ENCODE measurements around the gene SPSB3.

SPSB3 gene

GRCh38 chr16:1821861-1822611 is 39.7 kb upstream of the SPSB3 start:
- Histone ChIP-seq H3K9ac (ENCODE audit: low read depth, low read length) (no peak overlapping the region), H3K9me3 (ENCODE audit: control insufficient read depth, insufficient read depth, low read length) (no peaks in the 10 kb centered on the region)

GRCh38 chr16:1820946-1821290 is 38.5 kb upstream of the SPSB3 start:
- H3K9ac ChIP-seq (ENCODE audit: low read depth, low read length): no peak overlapping the region
- H3K4me3 ChIP-seq (ENCODE audit: low read depth, low read length): no peak overlapping the region

More at GRCh38 chr16:1821861-1822611, 39.7 kb upstream of the SPSB3 start:
- Histone ChIP-seq H3K36me3 (ENCODE audit: control insufficient read depth, insufficient read depth, low read length) (peaks cover 4% of the 10 kb centered on the region), H3K4me1 (ENCODE audit: control insufficient read depth, insufficient read depth, low read length) (no peaks in the 10 kb centered on the region), H3K27me3 (ENCODE audit: control insufficient read depth, insufficient read depth, low read length) (peaks cover 5% of the 10 kb centered on the region), H3K4me3 (ENCODE audit: low read depth, low read length) (no peak overlapping the region)

GRCh38 chr16:1820096-1820945 is 38.0 kb upstream of the SPSB3 start:
- H3K36me3 ChIP-seq (ENCODE audit: control insufficient read depth, insufficient read depth, low read length): peaks cover 10% of the 10 kb centered on the region
- no peak overlapping the region for H3K4me3 ChIP-seq (ENCODE audit: low read depth, low read length)
- peaks cover 3% of the 10 kb centered on the region for H3K27me3 ChIP-seq (ENCODE audit: control insufficient read depth, insufficient read depth, low read length)
- H3K9ac ChIP-seq (ENCODE audit: low read depth, low read length): no peak overlapping the region
- no peaks in the 10 kb centered on the region for H3K9me3 ChIP-seq (ENCODE audit: control insufficient read depth, insufficient read depth, low read length)
- no peaks in the 10 kb centered on the region for H3K4me1 ChIP-seq (ENCODE audit: control insufficient read depth, insufficient read depth, low read length)

More at GRCh38 chr16:1820946-1821290, 38.5 kb upstream of the SPSB3 start:
- Histone ChIP-seq H3K36me3 (ENCODE audit: control insufficient read depth, insufficient read depth, low read length) (peaks cover 10% of the 10 kb centered on the region), H3K27me3 (ENCODE audit: control insufficient read depth, insufficient read depth, low read length) (peaks cover 5% of the 10 kb centered on the region), H3K9me3 (ENCODE audit: control insufficient read depth, insufficient read depth, low read length) (no peaks in the 10 kb centered on the region), H3K4me1 (ENCODE audit: control insufficient read depth, insufficient read depth, low read length) (no peaks in the 10 kb centered on the region)

GRCh38 chr16:1819611-1820010 is 37.2 kb upstream of the SPSB3 start:
- H3K36me3 ChIP-seq (ENCODE audit: control insufficient read depth, insufficient read depth, low read length): peaks cover 10% of the 10 kb centered on the region
- no peaks in the 10 kb centered on the region for H3K9me3 ChIP-seq (ENCODE audit: control insufficient read depth, insufficient read depth, low read length)
- H3K4me3 ChIP-seq (ENCODE audit: low read depth, low read length): no peak overlapping the region
- H3K9ac ChIP-seq (ENCODE audit: low read depth, low read length): no peak overlapping the region
- H3K4me1 ChIP-seq (ENCODE audit: control insufficient read depth, insufficient read depth, low read length): no peaks in the 10 kb centered on the region
- no peaks in the 10 kb centered on the region for H3K27me3 ChIP-seq (ENCODE audit: control insufficient read depth, insufficient read depth, low read length)

GRCh38 chr16:1818873-1819525 is 36.6 kb upstream of the SPSB3 start:
- H3K36me3 ChIP-seq (ENCODE audit: control insufficient read depth, insufficient read depth, low read length): peaks cover 10% of the 10 kb centered on the region
- no peaks in the 10 kb centered on the region for H3K9me3 ChIP-seq (ENCODE audit: control insufficient read depth, insufficient read depth, low read length)
- no peaks in the 10 kb centered on the region for H3K4me1 ChIP-seq (ENCODE audit: control insufficient read depth, insufficient read depth, low read length)
- no peaks in the 10 kb centered on the region for H3K27me3 ChIP-seq (ENCODE audit: control insufficient read depth, insufficient read depth, low read length)
- no peak overlapping the region for H3K9ac ChIP-seq (ENCODE audit: low read depth, low read length)
- no peak overlapping the region for H3K4me3 ChIP-seq (ENCODE audit: low read depth, low read length)

GRCh38 chr16:1818204-1818872 is 36.0 kb upstream of the SPSB3 start:
- peaks cover 10% of the 10 kb centered on the region for H3K36me3 ChIP-seq (ENCODE audit: control insufficient read depth, insufficient read depth, low read length)

GRCh38 chr16:1817716-1818115 is 35.3 kb upstream of the SPSB3 start:
- Histone ChIP-seq H3K9me3 (ENCODE audit: control insufficient read depth, insufficient read depth, low read length) (no peaks in the 10 kb centered on the region), H3K4me3 (ENCODE audit: low read depth, low read length) (no peak overlapping the region), H3K4me1 (ENCODE audit: control insufficient read depth, insufficient read depth, low read length) (no peaks in the 10 kb centered on the region), H3K27me3 (ENCODE audit: control insufficient read depth, insufficient read depth, low read length) (no peaks in the 10 kb centered on the region), H3K36me3 (ENCODE audit: control insufficient read depth, insufficient read depth, low read length) (peaks cover 10% of the 10 kb centered on the region), H3K9ac (ENCODE audit: low read depth, low read length) (no peak overlapping the region)

More at GRCh38 chr16:1818204-1818872, 36.0 kb upstream of the SPSB3 start:
- Histone ChIP-seq H3K4me3 (ENCODE audit: low read depth, low read length) (no peak overlapping the region), H3K9ac (ENCODE audit: low read depth, low read length) (no peak overlapping the region), H3K4me1 (ENCODE audit: control insufficient read depth, insufficient read depth, low read length) (no peaks in the 10 kb centered on the region), H3K9me3 (ENCODE audit: control insufficient read depth, insufficient read depth, low read length) (no peaks in the 10 kb centered on the region), H3K27me3 (ENCODE audit: control insufficient read depth, insufficient read depth, low read length) (no peaks in the 10 kb centered on the region)

GRCh38 chr16:1817276-1817589 is 34.9 kb upstream of the SPSB3 start:
- H3K36me3 ChIP-seq (ENCODE audit: control insufficient read depth, insufficient read depth, low read length): peaks cover 10% of the 10 kb centered on the region
- H3K27me3 ChIP-seq (ENCODE audit: control insufficient read depth, insufficient read depth, low read length): no peaks in the 10 kb centered on the region
- no peaks in the 10 kb centered on the region for H3K9me3 ChIP-seq (ENCODE audit: control insufficient read depth, insufficient read depth, low read length)
- H3K4me1 ChIP-seq (ENCODE audit: control insufficient read depth, insufficient read depth, low read length): no peaks in the 10 kb centered on the region
- H3K4me3 ChIP-seq (ENCODE audit: low read depth, low read length): no peak overlapping the region
- H3K9ac ChIP-seq (ENCODE audit: low read depth, low read length): no peak overlapping the region

GRCh38 chr16:1816396-1817275 is 34.3 kb upstream of the SPSB3 start:
- Histone ChIP-seq H3K9me3 (ENCODE audit: control insufficient read depth, insufficient read depth, low read length) (no peaks in the 10 kb centered on the region), H3K4me3 (ENCODE audit: low read depth, low read length) (no peak overlapping the region), H3K9ac (ENCODE audit: low read depth, low read length) (no peak overlapping the region), H3K36me3 (ENCODE audit: control insufficient read depth, insufficient read depth, low read length) (peaks cover 10% of the 10 kb centered on the region), H3K27me3 (ENCODE audit: control insufficient read depth, insufficient read depth, low read length) (no peaks in the 10 kb centered on the region), H3K4me1 (ENCODE audit: control insufficient read depth, insufficient read depth, low read length) (no peaks in the 10 kb centered on the region)

GRCh38 chr16:1815461-1815860 is 33.1 kb upstream of the SPSB3 start:
- Histone ChIP-seq H3K9ac (ENCODE audit: low read depth, low read length) (no peak overlapping the region), H3K4me3 (ENCODE audit: low read depth, low read length) (no peak overlapping the region), H3K9me3 (ENCODE audit: control insufficient read depth, insufficient read depth, low read length) (no peaks in the 10 kb centered on the region), H3K36me3 (ENCODE audit: control insufficient read depth, insufficient read depth, low read length) (peaks cover 10% of the 10 kb centered on the region), H3K4me1 (ENCODE audit: control insufficient read depth, insufficient read depth, low read length) (no peaks in the 10 kb centered on the region), H3K27me3 (ENCODE audit: control insufficient read depth, insufficient read depth, low read length) (no peaks in the 10 kb centered on the region)

GRCh38 chr16:1812732-1813163 is 30.4 kb upstream of the SPSB3 start:
- peaks cover 15% of the 10 kb centered on the region for H3K36me3 ChIP-seq (ENCODE audit: control insufficient read depth, insufficient read depth, low read length)
- H3K4me3 ChIP-seq (ENCODE audit: low read depth, low read length): no peak overlapping the region
- H3K4me1 ChIP-seq (ENCODE audit: control insufficient read depth, insufficient read depth, low read length): no peaks in the 10 kb centered on the region
- no peaks in the 10 kb centered on the region for H3K27me3 ChIP-seq (ENCODE audit: control insufficient read depth, insufficient read depth, low read length)
- no peaks in the 10 kb centered on the region for H3K9me3 ChIP-seq (ENCODE audit: control insufficient read depth, insufficient read depth, low read length)
- H3K9ac ChIP-seq (ENCODE audit: low read depth, low read length): no peak overlapping the region

Data from iPS-15b (cell line).